H9 (cell line): ENCODE measurements around the gene RALA. TPM values are rescaled to one million over a fixed set of nuclear protein-coding genes. Genes with fewer than 3 reads are reported as not detected.

ENCODE experiments used
- DNase-seq: peaks from one replicate; pipeline ENCODE4 v3.0.0-alpha.2; 2017
- H2AFZ ChIP-seq: one replicate; pipeline ENCODE4 v1.6.1; 2013; ENCODE audit warnings: mild to moderate bottlenecking, low read length, control low read depth, moderate library complexity
- H2AK5ac ChIP-seq: 2 replicates; pipeline ENCODE4 v1.6.1; 2013; ENCODE audit warnings: low read length, control low read depth, mixed read lengths; ENCODE audit not compliant: insufficient read length
- H2BK120ac ChIP-seq: one replicate; pipeline ENCODE4 v1.6.1; 2013; ENCODE audit warnings: low read depth, mild to moderate bottlenecking, low read length, control low read depth, inconsistent platforms; ENCODE audit not compliant: poor library complexity, severe bottlenecking
- H2BK12ac ChIP-seq: 2 replicates; pipeline ENCODE4 v1.6.1; 2013; ENCODE audit warnings: low read length, control low read depth, mixed read lengths, low read depth; ENCODE audit not compliant: insufficient read length
- H2BK15ac ChIP-seq: 2 replicates; pipeline ENCODE4 v1.6.1; 2013; ENCODE audit warnings: low read depth, low read length, control low read depth
- H2BK20ac ChIP-seq: one replicate; pipeline ENCODE4 v1.6.1; 2013; ENCODE audit warnings: low read depth, mild to moderate bottlenecking, low read length, control low read depth, inconsistent platforms; ENCODE audit not compliant: poor library complexity, severe bottlenecking
- H2BK5ac ChIP-seq: 2 replicates; pipeline ENCODE4 v1.6.1; 2013; ENCODE audit warnings: low read length, control low read depth, mixed read lengths; ENCODE audit not compliant: insufficient read length
- H3K14ac ChIP-seq: 2 replicates; pipeline ENCODE4 v1.6.1; 2013; ENCODE audit warnings: low read length, control low read depth; ENCODE audit not compliant: insufficient read depth
- H3K18ac ChIP-seq: 2 replicates; pipeline ENCODE4 v1.6.1; 2013; ENCODE audit warnings: low read depth, mild to moderate bottlenecking, mixed read lengths, low read length, control low read depth; ENCODE audit not compliant: insufficient read length
- H3K23ac ChIP-seq: 2 replicates; pipeline ENCODE4 v1.6.1; 2013; ENCODE audit warnings: low read length, control low read depth, mixed read lengths, low read depth; ENCODE audit not compliant: insufficient read length
- H3K23me2 ChIP-seq: 2 replicates; pipeline ENCODE4 v1.6.1; 2013; ENCODE audit warnings: low read depth, mild to moderate bottlenecking, mixed read lengths, low read length, control low read depth; ENCODE audit not compliant: insufficient read length, poor library complexity, severe bottlenecking
- H3K27ac ChIP-seq: 2 replicates; pipeline ENCODE4 v1.5.1; 2013; ENCODE audit warnings: low read length, control low read depth, mixed read lengths, low read depth; ENCODE audit not compliant: insufficient read length
- H3K27me3 ChIP-seq: 2 replicates; pipeline ENCODE4 v1.6.1; 2013; ENCODE audit warnings: low read length, control low read depth, inconsistent platforms; ENCODE audit not compliant: insufficient read depth
- H3K4ac ChIP-seq: 2 replicates; pipeline ENCODE4 v1.6.1; 2013; ENCODE audit warnings: low read depth, mild to moderate bottlenecking, control low read depth, inconsistent platforms, low read length, moderate library complexity
- H3K4me1 ChIP-seq: 2 replicates; pipeline ENCODE4 v1.6.1; 2013; ENCODE audit warnings: low read length, control low read depth, inconsistent platforms; ENCODE audit not compliant: insufficient read depth
- H3K4me2 ChIP-seq: 2 replicates; pipeline ENCODE4 v1.6.1; 2013; ENCODE audit warnings: low read length, control low read depth, mixed read lengths; ENCODE audit not compliant: insufficient read length, insufficient read depth
- H3K56ac ChIP-seq: 2 replicates; pipeline ENCODE4 v1.6.1; 2013; ENCODE audit warnings: low read depth, mild to moderate bottlenecking, mixed read lengths, low read length, control low read depth; ENCODE audit not compliant: insufficient read length
- H3K79me1 ChIP-seq: 2 replicates; pipeline ENCODE4 v1.6.1; 2013; ENCODE audit warnings: low read depth, mild to moderate bottlenecking, moderate library complexity, low read length, control low read depth, inconsistent platforms; ENCODE audit not compliant: insufficient read depth, poor library complexity, severe bottlenecking
- H3K79me2 ChIP-seq: 2 replicates; pipeline ENCODE4 v1.6.1; 2013; ENCODE audit warnings: low read length, control low read depth, inconsistent platforms; ENCODE audit not compliant: insufficient read depth
- H3K9ac ChIP-seq: 2 replicates; pipeline ENCODE4 v1.6.1; 2013; ENCODE audit warnings: low read length, control low read depth, mixed read lengths; ENCODE audit not compliant: insufficient read length; ENCODE audit errors: extremely low read depth
- H3K9me3 ChIP-seq: one replicate; pipeline ENCODE4 v1.6.1; 2013; ENCODE audit warnings: low read depth, low read length, inconsistent platforms; ENCODE audit not compliant: control insufficient read depth
- H3T11ph ChIP-seq: one replicate; pipeline ENCODE4 v1.6.1; 2013; ENCODE audit warnings: mild to moderate bottlenecking, low read length, control low read depth, inconsistent platforms
- H4K20me1 ChIP-seq: one replicate; pipeline ENCODE4 v1.6.1; 2013; ENCODE audit not compliant: control insufficient read depth, insufficient read length, insufficient read depth
- H4K5ac ChIP-seq: 2 replicates; pipeline ENCODE4 v1.6.1; 2013; ENCODE audit warnings: low read depth, mild to moderate bottlenecking, mixed read lengths, low read length, control low read depth; ENCODE audit not compliant: insufficient read length
- H4K8ac ChIP-seq: replicated peaks from 2 replicates; pipeline ENCODE4 v1.6.1; 2013; ENCODE audit warnings: low read length, control low read depth, mixed read lengths, low read depth; ENCODE audit not compliant: insufficient read length
- H4K91ac ChIP-seq: 2 replicates; pipeline ENCODE4 v1.6.1; 2013; ENCODE audit warnings: low read depth, mild to moderate bottlenecking, moderate library complexity, mixed read lengths, low read length, control low read depth; ENCODE audit not compliant: insufficient read length
- H3K27ac Mint-ChIP-seq, 3 experiments: 2 replicates in 2 of 3; 3 replicates in 1 of 3; pipeline ENCODE4 v1.8.0; 2020 to 2021; ENCODE audit warnings: mixed read lengths in 3 of 3, mild to moderate bottlenecking in 1 of 3, moderate library complexity in 1 of 3
- H3K27me3 Mint-ChIP-seq: 2 replicates; pipeline ENCODE4 v1.8.0; 2021; ENCODE audit warnings: low read depth, mild to moderate bottlenecking, moderate library complexity, mixed read lengths
- H3K36me3 Mint-ChIP-seq, 3 experiments: 2 replicates in 2 of 3; 3 replicates in 1 of 3; pipeline ENCODE4 v1.8.0; 2020 to 2021; ENCODE audit warnings: low read depth in 3 of 3, mixed read lengths in 3 of 3; ENCODE audit not compliant: insufficient read depth in 1 of 3
- H3K4me1 Mint-ChIP-seq, 2 experiments: 2 replicates each; pipeline ENCODE4 v1.8.0; 2020; ENCODE audit warnings: mixed read lengths in 2 of 2
- H3K4me3 Mint-ChIP-seq, 2 experiments: 2 replicates in 1 of 2; 3 replicates in 1 of 2; pipeline ENCODE4 v1.8.0; 2020 to 2021; ENCODE audit warnings: mild to moderate bottlenecking in 2 of 2, mixed read lengths in 2 of 2, moderate library complexity in 1 of 2
- H3K9me3 Mint-ChIP-seq, 2 experiments: 2 replicates in 1 of 2; 3 replicates in 1 of 2; pipeline ENCODE4 v1.8.0; 2020; ENCODE audit warnings: mild to moderate bottlenecking in 2 of 2, mixed read lengths in 2 of 2, moderate library complexity in 1 of 2
- WGBS: extraction: QIAGEN DNeasy Blood & Tissue Kit; methylation state at CpG from one replicate; pipeline ENCODE4 v1.1.7; 2013; ENCODE audit warnings: missing lambda C conversion rate, low lambda C conversion rate, mixed read lengths; ENCODE audit not compliant: insufficient read length; ENCODE audit errors: extremely low coverage; 5-methylcytosine and 5-hydroxymethylcytosine counted together
- total RNA-seq: library from RNA; stranded (reverse); gene quantifications from 2 replicates; pipeline ENCODE4 v1.2.1, GENCODE V29; 2021
- TF ChIP-seq, protein P1 (sequence below): fragments of 200-600 bp; sonication (generic); conservative IDR thresholded peaks from 3 replicates; pipeline ENCODE4 v1.8.0; 2021; ENCODE audit warnings: antibody characterized with exemption, mild to moderate bottlenecking

Gene RALA
- total RNA-seq, 1 experiment from 2014 or later, result 57.5 TPM

DNA sequence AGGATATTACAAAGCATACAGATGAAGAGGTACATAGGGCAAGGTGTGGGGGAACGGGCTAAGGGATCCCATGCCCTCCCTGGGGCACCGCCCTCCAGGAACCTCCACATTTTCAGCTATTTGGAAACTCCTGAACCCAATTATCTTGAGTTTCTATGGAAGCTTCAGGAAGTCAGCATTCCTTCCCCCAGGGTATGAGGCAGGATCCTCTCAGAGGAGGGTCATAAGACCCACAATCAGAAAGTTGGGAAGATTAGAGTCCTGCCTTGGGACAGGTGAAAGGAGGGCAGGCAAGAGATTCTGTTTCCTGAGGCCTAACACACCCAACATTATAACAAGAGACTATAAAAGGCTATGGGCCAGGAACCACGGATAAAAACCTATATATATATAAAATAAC lies 98.0 kb downstream of the RALA start:
- no peak overlapping the region for H3K27ac ChIP-seq
- H3K4me1 ChIP-seq, result peaks cover 9% of the 10 kb centered on the region; the same call in 1 of the 2 replicates
- Mint-ChIP-seq H3K9me3 (peaks cover 12 to 15% of the 10 kb centered on the region in 2 experiments), H3K36me3 (peaks cover 4 to 24% (median 12%) of the 10 kb centered on the region in 3 experiments; a peak in 6 of 7 replicates), H3K4me3 (no peak overlapping the region), H3K27me3 (no peaks in the 10 kb centered on the region), H3K27ac (no peak overlapping the region; a peak in 1 of 7 replicates), H3K4me1 (peaks cover 38 to 46% of the 10 kb centered on the region in 2 experiments)
- H3K14ac ChIP-seq, result no peak overlapping the region
- no peaks in the 10 kb centered on the region for H3K9me3 ChIP-seq
- no peaks in the 10 kb centered on the region for H3K27me3 ChIP-seq
- H3K23ac ChIP-seq, result no peak overlapping the region
- H3K23me2 ChIP-seq, result no peaks in the 10 kb centered on the region
- H3K9ac ChIP-seq, result no peak overlapping the region
- no peak overlapping the region for H4K5ac ChIP-seq
- no peak overlapping the region for H2BK15ac ChIP-seq
- H2AFZ ChIP-seq, result no peak overlapping the region
- no peaks in the 10 kb centered on the region for H4K20me1 ChIP-seq
- H2AK5ac ChIP-seq, result no peak overlapping the region
- no peak overlapping the region for H2BK120ac ChIP-seq
- no peaks in the 10 kb centered on the region for H3K79me2 ChIP-seq
- no peak overlapping the region for H3K4me2 ChIP-seq
- no peak overlapping the region for H2BK20ac ChIP-seq
- no peak overlapping the region for H4K91ac ChIP-seq
- no peak overlapping the region for H3K56ac ChIP-seq
- no peaks in the 10 kb centered on the region for H3K79me1 ChIP-seq
- no peak overlapping the region for H2BK5ac ChIP-seq
- no peak overlapping the region for H3K18ac ChIP-seq
- no peak overlapping the region for H4K8ac ChIP-seq
- DNase-seq, result no peak
- no peak overlapping the region for H3K4ac ChIP-seq
- H2BK12ac ChIP-seq, result no peak overlapping the region
- TF ChIP-seq, protein P1, sequence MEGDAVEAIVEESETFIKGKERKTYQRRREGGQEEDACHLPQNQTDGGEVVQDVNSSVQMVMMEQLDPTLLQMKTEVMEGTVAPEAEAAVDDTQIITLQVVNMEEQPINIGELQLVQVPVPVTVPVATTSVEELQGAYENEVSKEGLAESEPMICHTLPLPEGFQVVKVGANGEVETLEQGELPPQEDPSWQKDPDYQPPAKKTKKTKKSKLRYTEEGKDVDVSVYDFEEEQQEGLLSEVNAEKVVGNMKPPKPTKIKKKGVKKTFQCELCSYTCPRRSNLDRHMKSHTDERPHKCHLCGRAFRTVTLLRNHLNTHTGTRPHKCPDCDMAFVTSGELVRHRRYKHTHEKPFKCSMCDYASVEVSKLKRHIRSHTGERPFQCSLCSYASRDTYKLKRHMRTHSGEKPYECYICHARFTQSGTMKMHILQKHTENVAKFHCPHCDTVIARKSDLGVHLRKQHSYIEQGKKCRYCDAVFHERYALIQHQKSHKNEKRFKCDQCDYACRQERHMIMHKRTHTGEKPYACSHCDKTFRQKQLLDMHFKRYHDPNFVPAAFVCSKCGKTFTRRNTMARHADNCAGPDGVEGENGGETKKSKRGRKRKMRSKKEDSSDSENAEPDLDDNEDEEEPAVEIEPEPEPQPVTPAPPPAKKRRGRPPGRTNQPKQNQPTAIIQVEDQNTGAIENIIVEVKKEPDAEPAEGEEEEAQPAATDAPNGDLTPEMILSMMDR, result no peak
- no CpG with 5 or more reads among the region's 3 CpGs for WGBS
- peak overlapping the region; percentile 29 for H3T11ph ChIP-seq
